ENCODE results near the gene OSBPL6.

DNA sequence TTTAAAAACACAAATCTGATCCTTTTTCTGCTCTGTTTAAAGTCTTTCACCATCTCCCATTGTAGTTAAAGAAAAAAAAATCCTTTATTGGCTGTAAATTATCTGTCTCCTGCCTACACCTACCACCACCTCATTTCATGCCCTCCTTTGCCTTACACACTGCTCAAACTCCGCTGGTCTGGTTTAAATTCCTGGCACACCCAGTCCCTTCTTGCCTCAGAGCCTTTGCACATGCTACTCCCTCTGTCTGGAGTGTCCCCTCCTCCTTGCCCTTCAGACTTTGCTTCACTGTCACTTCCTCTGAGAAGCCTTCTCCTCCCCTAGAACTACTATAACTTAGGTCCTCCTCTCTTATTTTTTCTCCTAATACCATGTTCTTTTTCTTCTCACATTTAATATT lies 49.6 kb downstream of the OSBPL6 start:
- TF ChIP-seq, protein P1, sequence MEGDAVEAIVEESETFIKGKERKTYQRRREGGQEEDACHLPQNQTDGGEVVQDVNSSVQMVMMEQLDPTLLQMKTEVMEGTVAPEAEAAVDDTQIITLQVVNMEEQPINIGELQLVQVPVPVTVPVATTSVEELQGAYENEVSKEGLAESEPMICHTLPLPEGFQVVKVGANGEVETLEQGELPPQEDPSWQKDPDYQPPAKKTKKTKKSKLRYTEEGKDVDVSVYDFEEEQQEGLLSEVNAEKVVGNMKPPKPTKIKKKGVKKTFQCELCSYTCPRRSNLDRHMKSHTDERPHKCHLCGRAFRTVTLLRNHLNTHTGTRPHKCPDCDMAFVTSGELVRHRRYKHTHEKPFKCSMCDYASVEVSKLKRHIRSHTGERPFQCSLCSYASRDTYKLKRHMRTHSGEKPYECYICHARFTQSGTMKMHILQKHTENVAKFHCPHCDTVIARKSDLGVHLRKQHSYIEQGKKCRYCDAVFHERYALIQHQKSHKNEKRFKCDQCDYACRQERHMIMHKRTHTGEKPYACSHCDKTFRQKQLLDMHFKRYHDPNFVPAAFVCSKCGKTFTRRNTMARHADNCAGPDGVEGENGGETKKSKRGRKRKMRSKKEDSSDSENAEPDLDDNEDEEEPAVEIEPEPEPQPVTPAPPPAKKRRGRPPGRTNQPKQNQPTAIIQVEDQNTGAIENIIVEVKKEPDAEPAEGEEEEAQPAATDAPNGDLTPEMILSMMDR (IDR thresholded peaks at IDR 0.05; ENCODE audit: low read depth, low read length, poor library complexity, severe bottlenecking) = no peak
- no peak for TF ChIP-seq EZH2phosphoT487 (IDR thresholded peaks at IDR 0.05; ENCODE audit: borderline replicate concordance, low read length)
